Endothelial cell of umbilical vein (primary cell): ENCODE results near the gene PCDH7. TPM values are rescaled to one million over a fixed set of nuclear protein-coding genes. Genes with fewer than 3 reads are reported as not detected.

Experiments used
- BruUV-seq: library from RNA; stranded (reverse); fragments of 400-500 nt; replicated peaks from 2 replicates; lab custom pipeline; 2021; lab: Mats Ljungman, UMichigan
- CTCF ChIA-PET: fragments of 300-600, 350-600 bp; sonication (Branson Sonifier 250); formaldehyde crosslinking; loops from one replicate; lab custom pipeline; 2021; ENCODE audit warnings: antibody characterized with exemption, inconsistent platforms; lab: Charles Lee
- POLR2A ChIA-PET: fragments of 300-600, 350-600 bp; sonication (Branson Sonifier 250); formaldehyde crosslinking; loops from one replicate; lab custom pipeline; 2021; ENCODE audit warnings: antibody characterized with exemption, inconsistent platforms; lab: Charles Lee
- DNase-seq: peaks from one replicate; pipeline ENCODE4 v3.0.0-alpha.2; 2011; ENCODE audit warnings: low read depth, low spot score
- FAIRE-seq: peaks from 2 replicates; lab custom pipeline; 2011; peaks lifted over from hg19 to GRCh38; lab: Jason Lieb, UNC
- H2AFZ ChIP-seq: 2 replicates; pipeline ENCODE4 v1.6.0; 2012; ENCODE audit warnings: low read depth, low read length, control low read depth, inconsistent platforms
- H3K27ac ChIP-seq: 2 replicates; pipeline ENCODE4 v1.5.1; 2011; ENCODE audit warnings: low read depth, mild to moderate bottlenecking, control low read depth, low read length, moderate library complexity; ENCODE audit not compliant: insufficient read depth
- H3K27me3 ChIP-seq, 2 experiments: 2 replicates each; pipeline versions ENCODE4 v1.6.0 to v1.6.1; 2011; ENCODE audit warnings: low read length in 2 of 2, mixed read lengths in 1 of 2; ENCODE audit not compliant: control insufficient read depth in 2 of 2, insufficient read depth in 2 of 2
- H3K36me3 ChIP-seq, 2 experiments: 2 replicates in 1 of 2; 3 replicates in 1 of 2; pipeline ENCODE4 v1.5.1; 2011; ENCODE audit warnings: low read length in 2 of 2, mild to moderate bottlenecking in 1 of 2, moderate library complexity in 1 of 2; ENCODE audit not compliant: control insufficient read depth in 2 of 2, insufficient read depth in 2 of 2; ENCODE audit errors: extremely low read depth in 1 of 2
- H3K4me1 ChIP-seq: 3 replicates; pipeline ENCODE4 v1.5.1; 2011; ENCODE audit warnings: mild to moderate bottlenecking, low read length; ENCODE audit not compliant: control insufficient read depth, insufficient read depth; ENCODE audit errors: extremely low read depth
- H3K4me2 ChIP-seq: 2 replicates; pipeline ENCODE4 v1.6.1; 2011; ENCODE audit warnings: low read length, control low read depth, mixed read lengths; ENCODE audit not compliant: insufficient read depth
- H3K4me3 ChIP-seq, 3 experiments: fragments of 200-600 bp in 1 of 3; sonication (generic), shearing (Covaris generic) in 1 of 3; replicated peaks in 1 of 3; 2 replicates each; pipeline ENCODE4 v1.5.1; 2011 to 2016; ENCODE audit warnings: control low read depth in 3 of 3, low read length in 3 of 3, mild to moderate bottlenecking in 2 of 3, inconsistent platforms in 1 of 3, low read depth in 1 of 3, moderate library complexity in 1 of 3; ENCODE audit not compliant: insufficient read depth in 1 of 3
- H3K79me2 ChIP-seq: 2 replicates; pipeline ENCODE4 v1.6.0; 2012; ENCODE audit warnings: low read length, inconsistent platforms; ENCODE audit not compliant: control insufficient read depth, insufficient read depth
- H3K9ac ChIP-seq: replicated peaks from 2 replicates; pipeline ENCODE3; 2011; ENCODE audit warnings: low read length, control low read depth; ENCODE audit not compliant: insufficient read depth; ENCODE audit errors: extremely low read depth
- H3K9me1 ChIP-seq: replicated peaks from 3 replicates; pipeline ENCODE4 v1.6.0; 2011; ENCODE audit warnings: mild to moderate bottlenecking, low read length; ENCODE audit not compliant: control insufficient read depth, insufficient read depth; ENCODE audit errors: extremely low read depth
- H3K9me3 ChIP-seq: replicated peaks from 2 replicates; pipeline ENCODE4 v1.5.1; 2012; ENCODE audit warnings: low read length, inconsistent platforms; ENCODE audit not compliant: control insufficient read depth, insufficient read depth
- H4K20me1 ChIP-seq: replicated peaks from 2 replicates; pipeline ENCODE3; 2011; ENCODE audit warnings: mild to moderate bottlenecking, low read length; ENCODE audit not compliant: control insufficient read depth, insufficient read depth; ENCODE audit errors: extremely low read depth
- EZH2 ChIP-seq: IDR thresholded peaks from 2 replicates; pipeline ENCODE4 v1.6.1; 2012; ENCODE audit warnings: borderline replicate concordance, low read depth, mild to moderate bottlenecking, moderate library complexity, low read length, inconsistent platforms; ENCODE audit not compliant: severe bottlenecking
- FOS ChIP-seq: IDR thresholded peaks from 2 replicates; pipeline ENCODE4 v1.6.1; 2011; ENCODE audit warnings: mild to moderate bottlenecking, low read length, moderate library complexity, borderline replicate concordance; ENCODE audit not compliant: insufficient read depth
- GATA2 ChIP-seq: IDR thresholded peaks from 2 replicates; pipeline ENCODE4 v1.7.0; 2011; ENCODE audit warnings: low read depth, mild to moderate bottlenecking, moderate library complexity, mixed read lengths, low read length; ENCODE audit not compliant: insufficient read length, insufficient read depth
- JUN ChIP-seq: IDR thresholded peaks from 2 replicates; pipeline ENCODE4 v1.6.1; 2011; ENCODE audit warnings: borderline replicate concordance, low read depth; ENCODE audit not compliant: insufficient read length, insufficient read depth
- MYC ChIP-seq: IDR thresholded peaks from one replicate; pipeline ENCODE4 v1.6.1; 2011; ENCODE audit warnings: mild to moderate bottlenecking, low read depth, low read length
- POLR2A ChIP-seq: IDR thresholded peaks from 2 replicates; pipeline ENCODE4 v1.6.1; 2012; ENCODE audit warnings: low read depth, mild to moderate bottlenecking, control low read depth, low read length
- POLR2AphosphoS5 ChIP-seq: IDR thresholded peaks from 2 replicates; pipeline ENCODE4 v1.6.1; 2012; ENCODE audit warnings: low read depth, mild to moderate bottlenecking, control low read depth, low read length, moderate library complexity; ENCODE audit not compliant: insufficient read depth
- dilution Hi-C: fragments of 300-500 bp; cut with MboI; formaldehyde crosslinking; loops from one replicate; pipeline ENCODE4 v1.15.0; 2019; ENCODE audit warnings: low sequenced_read_pairs; ENCODE audit not compliant: extremely low pct_ligation_motif_present
- intact Hi-C: fragments of 100-400 bp; cut with micrococcal nuclease; formaldehyde crosslinking; loops from one replicate; pipeline ENCODE4 v1.10.0; 2022
- polyA plus RNA-seq, 4 experiments: library from polyadenylated mRNA; depleted of rRNA in 3 of 4; stranded (reverse) in 3 of 4; unstranded in 1 of 4; fragments of >200 nt; gene quantifications; 2 replicates each; pipeline versions ENCODE4 v1.2.1 to v1.2.3, GENCODE V29; 2011 to 2012; ENCODE audit warnings: missing spikeins in 1 of 4
- total RNA-seq: library from RNA; stranded (reverse); gene quantifications from 2 replicates; pipeline ENCODE4 v1.2.3, GENCODE V29; 2021
- TF ChIP-seq, protein P1 (sequence below), 2 donors: IDR thresholded peaks; 1 replicate in 1 of 2; 2 replicates in 1 of 2; pipeline ENCODE4 v1.5.1; 2011; ENCODE audit warnings: low read length in 2 of 2, mild to moderate bottlenecking in 2 of 2, moderate library complexity in 2 of 2, control low read depth in 1 of 2, inconsistent platforms in 1 of 2, low read depth in 1 of 2; ENCODE audit not compliant: insufficient read depth in 1 of 2; ENCODE audit errors: extremely low read depth in 1 of 2
- TF ChIP-seq, protein P2 (sequence below): IDR thresholded peaks from 2 replicates; pipeline ENCODE4 v1.6.1; 2011; ENCODE audit not compliant: insufficient read depth, insufficient read length

PCDH7 gene
- total and polyA plus RNA-seq, 2 donors (not counting 3 experiments of a cell fraction or from before 2014, with no cell fraction given) = 9.5 to 16.6 TPM

DNA sequence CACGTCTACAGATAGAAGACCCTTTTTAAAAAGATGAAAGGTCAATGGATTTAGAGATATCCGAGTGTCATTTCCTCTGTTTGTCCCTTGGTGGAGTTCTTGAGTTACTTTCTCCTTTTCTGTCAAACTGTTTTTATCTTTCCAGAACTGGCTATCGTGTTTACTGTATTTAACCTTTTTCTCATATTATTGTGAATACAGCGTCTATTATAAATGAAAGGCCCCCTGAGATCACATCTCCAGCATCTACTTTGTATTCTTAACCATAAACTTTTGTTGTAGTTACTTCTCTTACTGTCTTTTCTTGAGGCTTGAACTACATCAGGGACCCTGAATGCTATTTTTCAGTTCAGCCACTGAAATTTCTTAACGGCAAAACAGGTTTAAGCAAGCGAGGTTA is 4.0 kb upstream of the PCDH7 start:
- Histone ChIP-seq H3K9me3 (no peaks in the 10 kb centered on the region), H3K4me3 (peak overlapping the region; percentile 47 to 73 (median 70)), H3K9me1 (no peaks in the 10 kb centered on the region), H3K27me3 (no peaks in the 10 kb centered on the region), H3K79me2 (peaks cover 6% of the 10 kb centered on the region), H3K9ac (peak overlapping the region; percentile 38), H3K27ac (peak overlapping the region; percentile 24), H3K4me2 (peak overlapping the region; percentile 91), H3K36me3 (no peaks in the 10 kb centered on the region), H4K20me1 (no peaks in the 10 kb centered on the region), H3K4me1 (peaks cover 13% of the 10 kb centered on the region), H2AFZ (peak overlapping the region; percentile 31)
- CTCF ChIA-PET = interaction anchor here (2.7 kb wide), 1 partner anchor 959 kb away, joined by 24 read pairs; no protein-coding TSS in a partner anchor
- TF ChIP-seq FOS = no peak
- TF ChIP-seq, protein P1, sequence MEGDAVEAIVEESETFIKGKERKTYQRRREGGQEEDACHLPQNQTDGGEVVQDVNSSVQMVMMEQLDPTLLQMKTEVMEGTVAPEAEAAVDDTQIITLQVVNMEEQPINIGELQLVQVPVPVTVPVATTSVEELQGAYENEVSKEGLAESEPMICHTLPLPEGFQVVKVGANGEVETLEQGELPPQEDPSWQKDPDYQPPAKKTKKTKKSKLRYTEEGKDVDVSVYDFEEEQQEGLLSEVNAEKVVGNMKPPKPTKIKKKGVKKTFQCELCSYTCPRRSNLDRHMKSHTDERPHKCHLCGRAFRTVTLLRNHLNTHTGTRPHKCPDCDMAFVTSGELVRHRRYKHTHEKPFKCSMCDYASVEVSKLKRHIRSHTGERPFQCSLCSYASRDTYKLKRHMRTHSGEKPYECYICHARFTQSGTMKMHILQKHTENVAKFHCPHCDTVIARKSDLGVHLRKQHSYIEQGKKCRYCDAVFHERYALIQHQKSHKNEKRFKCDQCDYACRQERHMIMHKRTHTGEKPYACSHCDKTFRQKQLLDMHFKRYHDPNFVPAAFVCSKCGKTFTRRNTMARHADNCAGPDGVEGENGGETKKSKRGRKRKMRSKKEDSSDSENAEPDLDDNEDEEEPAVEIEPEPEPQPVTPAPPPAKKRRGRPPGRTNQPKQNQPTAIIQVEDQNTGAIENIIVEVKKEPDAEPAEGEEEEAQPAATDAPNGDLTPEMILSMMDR (IDR thresholded peaks at IDR 0.05; ENCODE audit: extremely low read depth in 1 of 2, insufficient read depth in 1 of 2, low read depth in 1 of 2, low read length in 2 of 2) = peak; percentile 31 to 35
- intact Hi-C loops (loop anchor here (1.0 to 10.0 kb wide), 10 partner anchors 79 to 1481 kb away; no protein-coding TSS in a partner anchor), dilution Hi-C loops (no loop called here)
- DNase-seq (peak; percentile 63), FAIRE-seq (peak; percentile 68)
- POLR2A ChIA-PET = no interaction called here
- no TSS peak for BruUV-seq

GRCh38 chr4:30716681-30717207 is 3.4 kb upstream of the PCDH7 start:
- ChIA-PET CTCF (interaction anchor here (0.7 kb wide), 1 partner anchor 1547 kb away, joined by 3 read pairs; no protein-coding TSS in a partner anchor), POLR2A (no interaction called here)
- Histone ChIP-seq H2AFZ (peak overlapping the region; percentile 72), H3K27me3 (no peaks in the 10 kb centered on the region), H4K20me1 (no peaks in the 10 kb centered on the region), H3K9me3 (no peaks in the 10 kb centered on the region), H3K79me2 (peaks cover 12% of the 10 kb centered on the region), H3K4me2 (peak overlapping the region; percentile 91), H3K9ac (peak overlapping the region; percentile 62), H3K4me1 (peaks cover 13% of the 10 kb centered on the region), H3K36me3 (no peaks in the 10 kb centered on the region), H3K27ac (peak overlapping the region; percentile 24), H3K9me1 (no peaks in the 10 kb centered on the region), H3K4me3 (peak overlapping the region; percentile 47 to 73 (median 70))
- intact Hi-C loops = loop anchor here (1.0 to 10.0 kb wide), 10 partner anchors 78 to 1481 kb away; no protein-coding TSS in a partner anchor
- peak; percentile 46 for DNase-seq
- FAIRE-seq = no peak
- no peak for TF ChIP-seq MYC
- TF ChIP-seq, protein P1 (IDR thresholded peaks at IDR 0.05; ENCODE audit: extremely low read depth in 1 of 2, insufficient read depth in 1 of 2, low read depth in 1 of 2, low read length in 2 of 2) = no peak
- no peak for TF ChIP-seq POLR2AphosphoS5
- TF ChIP-seq, protein P2, sequence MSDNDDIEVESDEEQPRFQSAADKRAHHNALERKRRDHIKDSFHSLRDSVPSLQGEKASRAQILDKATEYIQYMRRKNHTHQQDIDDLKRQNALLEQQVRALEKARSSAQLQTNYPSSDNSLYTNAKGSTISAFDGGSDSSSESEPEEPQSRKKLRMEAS = no peak
- no peak for TF ChIP-seq POLR2A
- no peak for TF ChIP-seq JUN
- TF ChIP-seq GATA2 = no peak
- no peak for TF ChIP-seq EZH2
- TF ChIP-seq FOS = no peak
- dilution Hi-C loops = no loop called here
- no TSS peak for BruUV-seq
